Stimulated activated CD8-positive, alpha-beta memory T cell treated with anti-CD3 and anti-CD28 coated beads, Interleukin-12 subunit alpha, Interleukin-12 subunit beta, amount 100 ng/mL, for 1 hour (primary cell): Measurements from ENCODE around the gene TRAK1.
"Not testable (repeated sequence)": the region's sequence is repeated elsewhere in the genome, so short reads cannot be mapped to it uniquely, and the experiment has no call there.

Experiments
- DNase-seq: peaks from one replicate; pipeline ENCODE4 v3.0.0-alpha.2; 2020; ENCODE audit warnings: low read depth

Gene TRAK1

DNA sequence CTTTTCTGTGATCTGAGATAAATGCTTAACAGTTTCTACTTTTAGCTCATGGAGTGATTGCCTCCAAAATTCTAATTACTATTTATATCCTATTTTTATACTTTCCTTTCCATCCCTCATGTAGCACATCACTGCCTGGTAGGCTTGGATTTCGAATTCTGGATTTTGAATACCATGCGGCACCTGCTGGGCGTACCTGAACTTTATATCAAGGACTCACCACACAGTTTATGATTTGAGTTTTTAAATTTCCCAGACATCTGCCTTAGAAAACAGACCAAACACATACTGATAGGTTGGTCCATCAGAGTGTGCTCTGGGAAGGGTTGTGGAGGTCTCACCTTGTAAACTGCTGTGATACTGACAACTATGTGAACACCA lies 6.4 kb downstream of the TRAK1 start:
- DNase-seq, result no peak

DNA sequence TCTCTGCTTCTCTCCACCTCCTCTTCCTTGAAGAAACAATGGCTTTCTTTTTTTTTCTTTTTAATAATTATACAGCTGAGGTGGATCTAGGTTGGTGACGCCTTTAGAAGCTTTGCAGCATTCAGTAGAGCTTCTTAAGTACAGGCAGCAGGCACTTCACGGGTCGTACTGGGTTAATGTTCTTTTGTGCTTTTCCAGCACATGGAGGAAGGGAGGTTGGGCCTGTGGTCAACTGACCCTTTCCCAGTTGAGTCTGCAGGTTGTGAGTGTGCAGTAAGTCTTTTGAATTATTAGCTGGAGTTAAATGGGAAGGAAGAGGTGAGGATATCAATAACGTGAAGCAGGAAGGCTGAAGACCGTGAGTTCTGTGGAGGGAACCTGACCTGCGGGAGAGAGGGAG lies 7.0 kb downstream of the TRAK1 start:
- DNase-seq, result no peak

DNA sequence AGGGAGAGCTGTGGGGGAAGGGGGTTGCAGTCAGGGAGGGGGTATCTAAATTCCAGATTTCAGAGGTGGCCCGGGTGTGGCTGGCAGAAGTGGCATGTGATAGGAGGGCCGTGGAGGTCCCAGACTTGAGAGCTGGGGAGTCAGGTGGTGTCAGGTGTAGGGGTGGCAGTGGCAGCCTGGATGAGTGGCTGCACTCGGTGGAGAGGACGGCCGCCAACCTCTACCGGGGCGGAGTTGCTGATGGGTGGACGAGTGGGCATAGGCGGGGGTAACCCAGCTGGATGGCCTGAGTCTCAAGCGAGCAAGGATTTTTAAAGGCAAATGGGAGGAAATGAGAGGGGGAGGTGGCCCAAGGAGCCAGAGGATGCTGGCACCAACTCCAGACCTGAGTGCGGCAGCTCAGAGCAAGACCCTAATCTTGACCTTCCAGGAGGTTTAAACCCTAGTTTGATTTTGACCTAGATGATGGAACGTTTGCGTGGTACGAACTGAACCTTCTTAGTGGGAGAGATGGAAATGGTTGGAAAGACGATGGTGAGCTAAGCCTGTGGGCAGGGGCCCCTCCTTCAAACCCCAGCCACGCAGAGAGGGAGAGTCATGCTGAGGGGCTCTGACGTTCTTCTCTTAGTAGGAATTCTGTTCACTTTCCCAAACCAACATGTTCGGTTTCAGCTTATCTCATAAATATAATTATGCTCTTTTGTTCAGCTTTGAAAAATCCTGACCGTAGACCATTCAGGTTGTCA lies 8.0 kb downstream of the TRAK1 start:
- no peak for DNase-seq

DNA sequence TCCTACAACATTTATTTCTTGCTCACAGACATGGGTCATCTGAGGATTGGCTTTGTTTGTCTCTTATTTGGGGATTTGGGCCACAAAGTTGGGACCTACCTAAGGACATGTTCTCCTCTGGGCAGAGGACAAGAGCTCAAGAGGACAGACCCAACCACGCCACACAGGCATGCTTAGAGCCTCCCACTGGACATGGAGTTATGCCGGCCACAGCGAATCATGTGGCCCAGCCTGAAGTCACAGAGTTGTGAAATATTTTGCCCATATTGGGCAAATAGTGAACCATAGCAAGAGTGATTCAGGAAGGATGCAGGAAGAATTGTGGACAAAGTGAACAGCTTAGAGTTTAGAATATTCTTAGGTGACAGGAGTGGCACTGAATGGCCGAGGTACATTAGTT lies 9.9 kb downstream of the TRAK1 start:
- no peak for DNase-seq

DNA sequence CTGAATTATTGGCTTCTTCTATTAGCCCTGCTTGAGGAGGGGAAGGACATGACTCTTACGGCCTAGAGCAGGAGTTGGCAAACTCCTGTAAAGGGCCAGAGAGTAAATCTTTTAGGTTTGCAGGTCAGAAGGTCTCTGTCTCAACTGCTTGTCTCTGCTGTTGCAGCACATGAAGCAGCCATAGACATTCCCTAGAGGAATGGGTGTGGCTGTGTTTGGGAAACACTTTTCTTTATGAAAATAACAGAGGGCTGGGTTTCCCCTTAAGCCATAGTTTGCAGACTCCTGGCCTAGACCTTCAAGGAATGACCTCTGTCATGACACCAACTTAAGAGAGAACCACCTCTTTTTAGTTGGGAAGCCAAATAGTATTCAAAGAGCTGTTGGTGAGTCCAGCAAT lies 10.3 kb downstream of the TRAK1 start:
- no peak for DNase-seq

DNA sequence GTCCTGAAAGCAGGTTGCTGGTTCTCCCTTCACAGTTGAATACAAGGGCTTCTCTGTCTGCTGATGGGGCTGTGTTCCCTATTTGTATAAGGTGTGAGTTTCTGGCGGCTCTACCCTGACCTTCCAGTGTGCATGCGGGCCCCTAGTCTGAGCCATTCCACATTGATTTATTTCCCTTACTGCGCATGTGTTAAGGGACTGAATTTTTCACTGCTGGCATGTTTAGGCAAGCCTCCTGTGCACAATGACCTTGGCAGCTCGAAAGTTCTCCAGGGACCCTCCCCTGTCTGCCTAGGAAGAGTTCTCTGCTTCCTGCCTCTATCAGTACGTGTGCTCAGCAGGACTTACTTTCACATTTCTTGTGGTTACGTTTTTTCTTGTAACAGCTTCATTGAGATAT lies 11.4 kb downstream of the TRAK1 start:
- DNase-seq, result no peak

DNA sequence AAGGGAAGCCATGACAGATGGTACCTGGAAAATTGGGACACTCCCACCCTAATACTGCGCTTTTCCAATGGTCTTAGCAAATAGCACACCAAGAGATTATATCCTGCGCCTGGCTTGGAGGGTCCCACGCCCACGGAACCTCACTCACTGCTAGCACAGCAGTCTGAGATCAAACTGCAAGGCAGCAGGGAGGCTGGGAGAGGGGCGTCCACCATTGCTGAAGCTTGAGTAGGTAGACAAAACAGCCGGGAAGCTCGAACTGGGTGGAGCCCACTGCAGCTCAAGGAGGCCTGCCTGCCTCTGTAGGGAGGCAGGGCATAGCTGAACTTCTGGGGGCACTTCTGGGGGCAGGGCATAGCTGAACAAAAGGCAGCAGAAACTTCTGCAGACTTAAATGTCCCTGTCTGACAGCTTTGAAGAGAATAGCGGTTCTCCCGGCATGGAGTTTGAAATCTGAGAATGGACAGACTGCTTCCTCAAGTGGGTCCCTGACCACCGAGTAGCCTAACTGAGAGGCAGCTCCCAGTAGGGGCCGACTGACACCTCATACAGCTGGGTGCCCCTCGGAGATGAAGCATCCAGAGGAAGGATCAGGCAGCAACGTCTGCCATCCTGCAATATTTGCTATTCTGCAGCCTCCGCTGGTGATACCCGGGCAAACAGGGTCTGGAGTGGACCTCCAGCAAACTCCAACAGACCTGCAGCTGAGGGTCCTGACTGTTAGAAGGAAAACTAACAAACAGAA lies 12.9 kb downstream of the TRAK1 start:
- DNase-seq, result not testable (repeated sequence)

DNA sequence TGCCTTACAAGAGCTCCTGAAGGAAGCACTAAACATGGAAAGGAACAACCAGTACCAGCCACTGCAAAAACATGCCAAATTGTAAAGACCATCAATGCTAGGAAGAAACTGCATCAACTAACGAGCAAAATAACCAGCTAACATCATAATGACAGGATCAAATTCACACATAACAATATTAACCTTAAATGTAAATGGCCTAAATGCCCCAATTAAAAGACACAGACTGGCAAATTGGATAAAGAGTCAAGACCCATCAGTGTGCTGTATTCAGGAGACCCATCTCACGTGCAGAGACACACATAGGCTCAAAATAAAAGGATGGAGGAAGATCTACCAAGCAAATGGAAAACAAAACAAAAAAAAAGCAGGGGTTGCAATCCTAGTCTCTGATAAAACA lies 14.8 kb downstream of the TRAK1 start:
- DNase-seq, result not testable (repeated sequence)

DNA sequence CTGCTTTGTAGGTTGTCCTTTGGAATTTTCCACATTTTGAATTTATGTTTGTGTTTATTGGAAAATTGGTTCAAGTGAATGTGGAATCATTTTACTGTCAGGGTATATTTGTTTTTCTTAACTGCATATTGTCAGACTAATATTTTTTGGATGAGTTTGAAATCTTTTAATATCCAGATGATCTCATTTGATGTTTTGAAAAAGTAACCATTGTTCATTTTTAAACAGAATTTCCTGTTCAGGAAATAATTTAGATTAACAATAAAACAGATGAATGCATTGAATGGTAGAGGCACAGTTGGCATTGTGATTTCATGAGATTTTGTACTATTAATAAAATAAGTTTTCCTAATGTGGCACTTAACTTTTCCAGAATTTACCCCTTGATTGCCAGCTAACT lies 15.5 kb downstream of the TRAK1 start:
- no peak for DNase-seq

DNA sequence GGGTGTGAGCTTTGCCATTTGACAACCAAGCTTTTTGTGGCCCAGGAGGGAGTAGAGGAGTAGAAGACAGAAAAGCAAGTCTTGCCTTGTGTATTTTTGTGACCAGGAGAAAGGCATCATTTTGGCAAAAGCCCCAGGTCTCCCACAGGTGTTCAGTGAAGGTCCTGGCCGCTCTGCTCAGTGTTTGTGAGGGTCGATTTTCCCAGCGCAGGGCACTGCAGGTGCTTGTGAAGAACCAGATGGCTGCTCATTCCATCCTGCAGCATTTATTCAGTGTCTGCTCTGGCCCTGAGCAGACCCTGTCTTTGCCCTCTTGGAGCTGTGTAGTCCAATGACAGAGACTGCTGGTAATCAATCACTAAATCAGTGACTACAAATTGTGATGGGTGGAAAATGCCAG lies 19.5 kb downstream of the TRAK1 start:
- no peak for DNase-seq

DNA sequence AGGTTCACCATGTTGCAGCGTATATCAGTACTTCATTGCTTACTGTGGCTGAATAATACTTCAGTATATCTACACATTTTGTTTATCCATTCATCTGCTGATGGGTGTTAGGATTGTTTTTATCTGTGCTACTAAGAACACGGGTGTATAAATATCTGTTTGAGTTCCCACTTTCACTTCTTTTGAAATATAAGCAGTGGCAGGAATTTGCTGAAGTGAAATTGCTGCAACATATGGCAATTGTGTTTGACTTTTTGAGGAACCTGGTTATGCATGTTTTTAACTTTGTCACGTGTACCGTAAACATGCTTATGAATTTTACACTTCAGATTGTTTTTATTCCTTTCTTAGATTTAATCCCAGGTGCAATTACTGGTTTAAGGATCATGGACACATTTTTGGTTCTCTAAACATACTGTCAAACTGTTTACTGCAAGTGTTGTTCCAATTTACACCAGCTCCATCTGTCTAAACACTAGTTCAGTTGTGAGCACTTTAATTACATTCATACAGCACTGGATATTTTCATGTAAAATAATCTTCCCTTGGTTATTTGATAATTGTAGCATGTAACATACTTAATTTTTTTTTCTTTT lies 23.1 kb downstream of the TRAK1 start:
- no peak for DNase-seq

DNA sequence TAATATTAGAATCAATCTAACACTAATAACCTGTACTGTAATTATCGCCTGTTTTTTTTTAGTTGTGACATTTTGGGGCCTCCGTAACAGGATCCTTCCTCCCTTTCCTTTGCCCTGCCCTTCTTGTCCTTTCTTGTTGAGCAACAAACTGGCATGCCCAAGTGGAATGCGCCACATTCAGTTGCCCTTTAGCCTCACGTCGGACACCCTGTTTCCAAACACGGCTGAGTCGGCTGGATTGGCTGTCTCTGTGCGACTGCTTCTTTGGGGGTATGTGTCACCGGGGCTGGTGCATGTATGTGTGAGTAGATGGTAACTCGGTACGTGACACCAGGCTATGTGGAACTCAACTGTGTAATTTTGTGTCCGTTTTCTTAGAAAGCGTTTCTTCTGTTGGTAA lies 24.1 kb downstream of the TRAK1 start:
- DNase-seq, result no peak

DNA sequence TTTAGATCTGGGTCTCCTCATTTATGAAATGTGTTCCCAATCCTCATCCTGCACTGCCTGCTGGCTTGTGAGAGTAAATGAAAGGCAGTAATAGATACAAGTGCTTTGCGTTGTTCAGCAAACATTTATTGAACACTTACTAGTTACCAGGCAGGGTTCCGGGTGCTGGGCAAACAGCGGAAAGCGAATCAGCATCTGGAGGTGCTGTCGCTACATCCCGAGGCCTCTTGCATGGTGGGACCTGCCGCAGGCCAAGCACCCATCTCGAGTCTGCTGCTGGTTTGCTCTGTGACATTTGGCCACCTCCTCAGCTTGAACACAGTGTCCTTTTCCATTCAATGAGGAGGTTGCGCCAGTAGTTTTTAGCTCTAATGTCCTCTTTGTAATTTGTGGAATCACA lies 24.8 kb downstream of the TRAK1 start:
- no peak for DNase-seq

DNA sequence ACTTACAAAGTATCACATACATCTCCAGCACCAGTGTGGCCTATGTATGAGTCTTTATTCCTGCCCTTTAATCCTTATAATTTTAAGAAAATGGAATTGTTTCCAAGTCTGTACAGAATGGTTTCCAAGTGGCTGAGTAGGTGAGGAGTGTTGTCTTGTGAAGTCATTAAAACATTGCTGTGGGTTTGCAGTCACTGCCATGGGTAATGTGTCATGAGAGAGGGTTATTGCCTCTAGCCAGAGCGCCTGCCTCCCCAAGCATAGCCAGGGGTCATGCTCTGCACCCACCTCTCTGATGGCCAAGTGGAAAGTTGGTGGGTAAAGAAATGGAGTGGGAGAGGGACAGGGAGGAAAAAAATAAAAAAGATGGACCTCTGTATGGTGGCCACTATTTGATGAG lies 25.3 kb downstream of the TRAK1 start:
- DNase-seq, result no peak

DNA sequence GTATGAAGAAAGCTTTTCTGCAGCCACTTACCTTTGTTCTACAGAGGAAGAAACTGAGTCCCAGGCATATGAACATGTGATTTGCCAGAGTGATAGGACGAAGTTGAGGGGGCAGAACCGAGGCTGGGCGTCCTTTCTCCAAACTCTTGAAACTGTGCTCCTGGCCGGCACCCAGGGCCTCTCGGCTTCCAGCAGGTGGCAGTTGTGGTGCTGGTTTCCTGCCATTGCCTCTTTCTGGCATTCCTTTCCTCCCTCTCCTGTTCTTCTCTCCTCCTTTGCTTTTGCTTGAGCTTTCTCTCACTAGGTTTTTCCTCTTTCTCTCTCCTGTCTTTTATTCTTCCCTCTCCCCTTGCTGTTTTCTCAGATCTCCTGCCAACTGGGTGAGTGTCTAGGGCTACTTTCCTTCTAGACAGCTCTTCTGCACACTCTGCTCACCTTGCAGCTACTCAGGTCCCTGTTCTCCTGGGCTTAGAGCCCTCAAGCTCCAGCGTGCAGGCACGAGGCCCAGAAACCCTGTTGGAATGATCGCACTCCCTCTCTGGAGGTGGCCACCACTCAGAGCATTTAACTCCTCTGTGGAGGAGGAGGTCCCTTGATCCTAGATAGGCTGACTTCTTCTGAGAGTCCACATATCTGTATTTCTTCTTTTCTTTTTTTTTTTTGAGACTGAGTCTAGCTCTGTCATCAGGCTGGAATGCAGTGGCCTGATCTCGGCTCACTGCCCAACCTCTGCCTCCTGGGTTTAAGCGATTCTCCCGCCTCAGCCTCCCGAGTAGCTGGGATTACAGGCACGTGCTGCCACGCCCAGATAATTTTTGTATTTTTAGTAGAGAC lies 26.2 kb downstream of the TRAK1 start:
- DNase-seq, result no peak

DNA sequence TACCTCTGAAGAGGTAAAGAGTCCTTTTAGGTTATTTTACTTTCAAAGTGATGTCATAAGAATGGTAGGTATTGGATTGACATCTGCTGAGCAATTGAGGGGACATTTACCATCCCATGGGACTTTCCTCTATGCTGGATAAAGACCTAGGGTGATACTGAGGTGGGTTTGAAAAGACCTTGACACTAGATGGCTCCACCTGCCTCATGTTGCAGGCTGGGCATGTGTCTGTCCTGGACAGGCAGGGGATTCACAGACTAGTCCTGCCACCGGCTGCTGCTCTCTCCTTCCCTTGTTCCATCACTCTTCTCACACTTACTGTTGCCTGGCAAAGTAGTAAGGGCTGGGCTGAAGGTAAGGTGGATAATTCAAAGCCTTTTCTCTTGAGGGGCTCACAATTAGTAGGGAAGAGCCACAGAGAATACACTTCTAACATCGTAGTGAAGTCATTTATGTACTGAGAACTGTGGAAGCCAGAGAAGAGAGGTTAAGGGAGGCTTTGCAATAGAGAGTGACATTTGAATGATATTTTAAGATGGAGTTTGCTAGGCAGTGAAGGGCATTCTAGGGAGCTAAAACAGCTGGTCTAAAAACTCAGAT lies 27.7 kb downstream of the TRAK1 start:
- DNase-seq, result no peak

DNA sequence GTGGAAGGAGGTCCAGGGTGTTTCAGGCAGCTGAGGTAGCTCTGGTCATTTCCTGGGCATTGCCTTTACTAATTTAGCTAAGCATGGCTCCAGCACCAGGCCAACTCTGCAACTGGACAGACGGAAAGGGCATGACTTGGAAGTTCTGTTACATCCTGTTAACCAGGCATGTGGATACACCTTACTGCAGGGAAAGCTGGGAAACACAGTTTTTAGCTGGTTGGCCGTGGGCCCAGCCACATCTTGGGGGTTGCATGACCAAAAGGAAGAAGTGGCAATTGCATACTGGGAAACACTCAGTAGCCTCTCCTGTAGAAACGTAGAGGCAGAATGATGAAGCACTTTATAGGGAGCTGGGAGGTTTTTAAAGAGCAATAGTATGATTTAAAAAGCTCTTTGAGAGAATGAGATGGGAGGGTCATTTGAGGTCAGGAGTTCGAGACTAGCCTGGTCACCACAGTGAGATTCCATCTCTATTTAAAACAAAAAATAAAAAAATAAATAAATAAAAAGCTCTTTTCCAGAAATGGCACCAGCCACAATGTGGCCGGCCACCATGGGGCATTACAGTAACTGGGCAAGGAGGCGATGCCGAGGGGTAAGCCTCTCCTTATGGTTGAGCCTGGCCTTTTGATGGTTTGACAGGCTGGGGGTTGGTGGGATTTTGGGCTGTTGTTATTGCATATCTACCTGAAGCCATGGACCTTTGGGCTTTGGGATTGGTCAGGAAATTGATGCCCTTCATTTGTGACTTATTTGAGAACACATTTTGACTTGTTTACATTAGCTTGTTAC lies 28.6 kb downstream of the TRAK1 start:
- no peak for DNase-seq

DNA sequence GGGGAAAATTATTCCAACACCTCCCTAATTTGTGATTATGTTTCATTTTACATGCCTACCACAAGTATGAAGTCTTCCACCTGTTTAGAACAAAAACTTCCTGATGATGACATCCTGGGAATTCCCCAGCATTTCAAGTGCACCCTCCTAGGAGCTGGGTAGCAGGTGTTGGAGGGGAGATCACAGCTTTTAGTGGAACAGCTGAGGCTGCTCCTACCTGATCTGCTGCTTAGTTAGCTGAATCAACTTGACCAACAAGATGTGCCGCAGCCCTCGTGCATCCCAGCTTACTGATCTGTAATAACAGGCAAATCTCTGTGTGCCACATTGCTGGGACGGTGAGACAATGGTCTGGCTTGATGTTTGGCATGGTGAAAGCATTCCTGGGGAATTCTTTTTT lies 29.7 kb downstream of the TRAK1 start:
- DNase-seq, result no peak

DNA sequence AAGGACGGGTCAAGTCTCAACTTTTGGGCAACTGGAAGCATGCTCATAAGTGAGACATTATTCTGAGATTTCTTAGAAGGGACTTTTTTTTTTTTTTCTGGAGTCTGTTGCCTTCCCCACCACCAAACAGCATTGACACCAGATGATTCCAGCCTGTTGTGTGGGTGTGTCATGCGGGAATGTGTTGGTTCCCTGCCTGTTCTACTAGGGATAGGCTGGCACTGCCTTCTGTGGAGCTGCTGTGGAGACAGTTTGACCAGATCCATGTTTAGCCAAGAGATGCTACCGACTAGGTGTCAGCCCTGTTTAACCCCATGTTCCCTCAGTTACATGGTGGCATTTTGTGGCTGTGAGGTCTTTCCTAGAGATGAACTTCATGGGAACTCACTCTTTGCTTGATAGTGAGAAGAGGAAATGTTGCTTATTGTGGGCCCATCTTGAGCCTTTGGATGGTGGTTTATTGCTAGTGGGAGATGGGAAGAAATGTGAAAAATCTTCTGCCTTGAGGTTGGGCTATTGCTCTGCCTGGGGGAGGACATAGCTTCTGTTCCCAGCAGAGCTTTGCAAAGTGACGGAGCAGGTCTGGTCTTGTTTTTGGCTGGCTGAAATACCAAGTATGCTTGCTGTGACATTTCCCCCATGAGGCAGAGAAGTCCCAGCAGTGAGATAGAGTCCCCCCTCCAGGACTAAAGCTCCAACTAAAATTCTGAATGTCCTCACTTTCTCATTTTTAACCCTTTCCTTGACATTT lies 31.3 kb downstream of the TRAK1 start:
- no peak for DNase-seq

DNA sequence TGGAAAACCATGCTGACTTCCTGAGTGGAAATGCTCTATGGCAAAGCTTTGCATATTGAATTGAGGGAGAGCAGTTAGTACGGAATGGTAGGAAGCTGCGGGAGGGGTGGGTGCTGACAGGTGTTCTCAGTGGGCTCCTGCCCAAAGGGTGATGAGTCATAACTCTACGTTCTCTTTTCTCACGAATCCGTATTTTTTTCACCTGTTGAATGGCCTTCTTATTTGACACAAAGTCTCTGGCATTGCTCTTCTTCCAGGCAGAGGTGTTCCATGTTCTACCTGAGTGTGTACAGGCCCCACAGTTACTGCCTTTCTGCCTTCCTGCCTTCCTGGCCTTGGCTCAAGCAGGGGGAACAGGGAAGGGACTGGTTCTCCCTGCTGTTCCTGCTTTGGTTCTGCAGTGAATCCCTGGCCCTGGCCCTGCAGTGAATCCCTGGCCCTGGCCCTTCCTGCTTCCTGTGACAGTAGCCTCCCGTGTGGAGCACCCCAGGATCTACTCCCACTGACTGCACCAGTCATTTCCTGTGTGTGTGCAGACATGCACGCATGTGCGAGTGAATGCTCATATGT lies 31.9 kb downstream of the TRAK1 start:
- no peak for DNase-seq
